ENCODE measurements around the gene RFNG.

DNA sequence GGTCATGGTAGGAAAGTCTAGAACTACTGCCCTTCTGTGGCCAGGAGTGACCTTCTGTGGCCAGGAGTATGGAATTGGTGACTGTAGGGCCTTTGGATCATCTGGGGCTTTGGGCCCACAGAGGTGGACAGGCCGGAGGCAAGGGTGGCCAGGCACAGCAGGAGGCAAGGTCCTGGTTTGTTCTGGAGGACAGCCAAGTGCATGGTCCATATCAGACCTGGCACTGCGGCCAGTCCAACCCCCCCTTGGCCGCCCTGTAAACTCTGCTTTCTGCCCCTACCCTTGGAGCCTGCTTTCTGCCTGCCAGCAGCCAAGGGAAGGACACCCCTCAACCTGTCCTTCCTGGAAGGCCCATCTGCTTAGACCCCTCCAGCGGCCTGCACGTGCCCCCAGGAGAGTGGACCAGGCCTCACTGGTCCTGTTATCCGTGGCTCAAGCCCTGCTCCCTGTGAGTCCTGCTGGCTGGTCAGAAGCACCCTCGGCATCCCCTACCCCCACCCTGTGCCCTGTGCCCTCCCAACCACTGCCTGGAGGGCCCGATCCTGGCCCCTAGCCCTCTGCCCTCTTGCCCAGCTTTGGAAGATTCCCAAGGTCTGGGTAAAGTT is 11.8 kb downstream of the RFNG start:
- TF ChIP-seq, protein P1, sequence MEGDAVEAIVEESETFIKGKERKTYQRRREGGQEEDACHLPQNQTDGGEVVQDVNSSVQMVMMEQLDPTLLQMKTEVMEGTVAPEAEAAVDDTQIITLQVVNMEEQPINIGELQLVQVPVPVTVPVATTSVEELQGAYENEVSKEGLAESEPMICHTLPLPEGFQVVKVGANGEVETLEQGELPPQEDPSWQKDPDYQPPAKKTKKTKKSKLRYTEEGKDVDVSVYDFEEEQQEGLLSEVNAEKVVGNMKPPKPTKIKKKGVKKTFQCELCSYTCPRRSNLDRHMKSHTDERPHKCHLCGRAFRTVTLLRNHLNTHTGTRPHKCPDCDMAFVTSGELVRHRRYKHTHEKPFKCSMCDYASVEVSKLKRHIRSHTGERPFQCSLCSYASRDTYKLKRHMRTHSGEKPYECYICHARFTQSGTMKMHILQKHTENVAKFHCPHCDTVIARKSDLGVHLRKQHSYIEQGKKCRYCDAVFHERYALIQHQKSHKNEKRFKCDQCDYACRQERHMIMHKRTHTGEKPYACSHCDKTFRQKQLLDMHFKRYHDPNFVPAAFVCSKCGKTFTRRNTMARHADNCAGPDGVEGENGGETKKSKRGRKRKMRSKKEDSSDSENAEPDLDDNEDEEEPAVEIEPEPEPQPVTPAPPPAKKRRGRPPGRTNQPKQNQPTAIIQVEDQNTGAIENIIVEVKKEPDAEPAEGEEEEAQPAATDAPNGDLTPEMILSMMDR (IDR thresholded peaks at IDR 0.05; ENCODE audit: low read depth, low read length, poor library complexity, severe bottlenecking): no peak
- no peak for TF ChIP-seq EZH2phosphoT487 (IDR thresholded peaks at IDR 0.05; ENCODE audit: borderline replicate concordance, low read length)
